ENCODE measurements around the gene TSC22D2.

GRCh38 chr3:150454085-150454484, 46.0 kb downstream of the TSC22D2 start:
- TF ChIP-seq CTCF (IDR thresholded peaks at IDR 0.05) (no peak), POLR2A (IDR thresholded peaks at IDR 0.05) (no peak)

All from right lobe of liver (tissue), 4 donors.